GM12874 (cell line): ENCODE data around the gene LARP4B.

Source experiments
- CTCF ChIP-seq: IDR thresholded peaks from 2 replicates; pipeline ENCODE4 v1.5.1; 2011; ENCODE audit warnings: low read depth, mild to moderate bottlenecking, control low read depth, low read length, moderate library complexity; ENCODE audit not compliant: insufficient read depth

Gene LARP4B

GRCh38 chr10:972763-973162 lies 41.3 kb upstream of the LARP4B start:
- no peak for TF ChIP-seq CTCF

- no peak for TF ChIP-seq CTCF
Measured at GRCh38 chr10:971613-972012, 40.1 kb upstream of the LARP4B start.

GRCh38 chr10:971150-971542 lies 39.6 kb upstream of the LARP4B start:
- no peak for TF ChIP-seq CTCF

- no peak for TF ChIP-seq CTCF
Measured at GRCh38 chr10:970311-971149, 39.0 kb upstream of the LARP4B start.

GRCh38 chr10:969473-970150 lies 38.1 kb upstream of the LARP4B start:
- TF ChIP-seq CTCF = no peak

- no peak for TF ChIP-seq CTCF
Measured at GRCh38 chr10:968546-969199, 37.2 kb upstream of the LARP4B start.
